ENCODE data around the gene KRT9.

Gene KRT9

GRCh38 chr17:41538565-41538991 lies 33.3 kb downstream of the KRT9 start:
- Histone ChIP-seq H3K27ac (ENCODE audit: low read depth, low read length) (no peak overlapping the region), H3K4me3 (ENCODE audit: low read depth in 1 of 2, low read length in 2 of 2) (no peak overlapping the region), H3K9ac (ENCODE audit: low read depth in 1 of 2, low read length in 2 of 2) (no peak overlapping the region), H3K4me1 (ENCODE audit: control insufficient read depth in 1 of 2, insufficient read depth in 2 of 2, low read length in 2 of 2) (peaks cover 25 to 28% of the 10 kb centered on the region in 2 donors), H3K9me3 (ENCODE audit: control insufficient read depth in 1 of 2, low read length in 2 of 2) (no peaks in the 10 kb centered on the region), H3K27me3 (ENCODE audit: control insufficient read depth in 1 of 2, insufficient read depth in 2 of 2, low read length in 2 of 2) (peaks cover 0 to 3% of the 10 kb centered on the region in 2 donors), H3K36me3 (ENCODE audit: control insufficient read depth in 1 of 2, insufficient read depth in 2 of 2, low read length in 2 of 2) (no peaks in the 10 kb centered on the region)

- no peak overlapping the region for H3K9ac ChIP-seq (ENCODE audit: low read depth in 1 of 2, low read length in 2 of 2)
- H3K4me3 ChIP-seq (ENCODE audit: low read depth in 1 of 2, low read length in 2 of 2), result no peak overlapping the region
- H3K27ac ChIP-seq (ENCODE audit: low read depth, low read length), result no peak overlapping the region
- no peaks in the 10 kb centered on the region for H3K36me3 ChIP-seq (ENCODE audit: control insufficient read depth in 1 of 2, insufficient read depth in 2 of 2, low read length in 2 of 2)
- H3K27me3 ChIP-seq (ENCODE audit: control insufficient read depth in 1 of 2, insufficient read depth in 2 of 2, low read length in 2 of 2), result peaks cover 0 to 3% of the 10 kb centered on the region in 2 donors
- H3K9me3 ChIP-seq (ENCODE audit: control insufficient read depth in 1 of 2, low read length in 2 of 2), result no peaks in the 10 kb centered on the region
- H3K4me1 ChIP-seq (ENCODE audit: control insufficient read depth in 1 of 2, insufficient read depth in 2 of 2, low read length in 2 of 2), result peaks cover 20 to 26% of the 10 kb centered on the region in 2 donors
Measured at GRCh38 chr17:41537990-41538389, 33.9 kb downstream of the KRT9 start.

GRCh38 chr17:41537614-41537954 lies 34.3 kb downstream of the KRT9 start:
- H3K9ac ChIP-seq (ENCODE audit: low read depth in 1 of 2, low read length in 2 of 2), result no peak overlapping the region
- H3K4me1 ChIP-seq (ENCODE audit: control insufficient read depth in 1 of 2, insufficient read depth in 2 of 2, low read length in 2 of 2), result peaks cover 16 to 24% of the 10 kb centered on the region in 2 donors
- H3K4me3 ChIP-seq (ENCODE audit: low read depth in 1 of 2, low read length in 2 of 2), result no peak overlapping the region
- H3K27me3 ChIP-seq (ENCODE audit: control insufficient read depth in 1 of 2, insufficient read depth in 2 of 2, low read length in 2 of 2), result peaks cover 0 to 3% of the 10 kb centered on the region in 2 donors
- no peak overlapping the region for H3K27ac ChIP-seq (ENCODE audit: low read depth, low read length)
- no peaks in the 10 kb centered on the region for H3K36me3 ChIP-seq (ENCODE audit: control insufficient read depth in 1 of 2, insufficient read depth in 2 of 2, low read length in 2 of 2)
- H3K9me3 ChIP-seq (ENCODE audit: control insufficient read depth in 1 of 2, low read length in 2 of 2), result no peaks in the 10 kb centered on the region

GRCh38 chr17:41536741-41537613 lies 34.9 kb downstream of the KRT9 start:
- Histone ChIP-seq H3K9ac (ENCODE audit: low read depth in 1 of 2, low read length in 2 of 2) (no peak overlapping the region), H3K27me3 (ENCODE audit: control insufficient read depth in 1 of 2, insufficient read depth in 2 of 2, low read length in 2 of 2) (peaks cover 0 to 3% of the 10 kb centered on the region in 2 donors)

GRCh38 chr17:41535764-41536481 lies 35.9 kb downstream of the KRT9 start:
- no peak overlapping the region for H3K27ac ChIP-seq (ENCODE audit: low read depth, low read length)
- H3K36me3 ChIP-seq (ENCODE audit: control insufficient read depth in 1 of 2, insufficient read depth in 2 of 2, low read length in 2 of 2), result no peaks in the 10 kb centered on the region
- H3K4me1 ChIP-seq (ENCODE audit: control insufficient read depth in 1 of 2, insufficient read depth in 2 of 2, low read length in 2 of 2), result peaks cover 9 to 17% of the 10 kb centered on the region in 2 donors
- H3K9ac ChIP-seq (ENCODE audit: low read depth in 1 of 2, low read length in 2 of 2), result no peak overlapping the region
- peaks cover 0 to 3% of the 10 kb centered on the region in 2 donors for H3K27me3 ChIP-seq (ENCODE audit: control insufficient read depth in 1 of 2, insufficient read depth in 2 of 2, low read length in 2 of 2)
- H3K4me3 ChIP-seq (ENCODE audit: low read depth in 1 of 2, low read length in 2 of 2), result no peak overlapping the region
- H3K9me3 ChIP-seq (ENCODE audit: control insufficient read depth in 1 of 2, low read length in 2 of 2), result no peaks in the 10 kb centered on the region

More at GRCh38 chr17:41536741-41537613, 34.9 kb downstream of the KRT9 start:
- H3K27ac ChIP-seq (ENCODE audit: low read depth, low read length), result no peak overlapping the region
- H3K4me1 ChIP-seq (ENCODE audit: control insufficient read depth in 1 of 2, insufficient read depth in 2 of 2, low read length in 2 of 2), result peaks cover 16 to 23% of the 10 kb centered on the region in 2 donors
- no peaks in the 10 kb centered on the region for H3K36me3 ChIP-seq (ENCODE audit: control insufficient read depth in 1 of 2, insufficient read depth in 2 of 2, low read length in 2 of 2)
- no peak overlapping the region for H3K4me3 ChIP-seq (ENCODE audit: low read depth in 1 of 2, low read length in 2 of 2)
- H3K9me3 ChIP-seq (ENCODE audit: control insufficient read depth in 1 of 2, low read length in 2 of 2), result no peaks in the 10 kb centered on the region

- H3K4me1 ChIP-seq (ENCODE audit: control insufficient read depth in 1 of 2, insufficient read depth in 2 of 2, low read length in 2 of 2), result peaks cover 17 to 18% of the 10 kb centered on the region in 2 donors
- no peaks in the 10 kb centered on the region for H3K9me3 ChIP-seq (ENCODE audit: control insufficient read depth in 1 of 2, low read length in 2 of 2)
- H3K4me3 ChIP-seq (ENCODE audit: low read depth in 1 of 2, low read length in 2 of 2), result no peak overlapping the region
- H3K36me3 ChIP-seq (ENCODE audit: control insufficient read depth in 1 of 2, insufficient read depth in 2 of 2, low read length in 2 of 2), result no peaks in the 10 kb centered on the region
- peaks cover 0 to 3% of the 10 kb centered on the region in 2 donors for H3K27me3 ChIP-seq (ENCODE audit: control insufficient read depth in 1 of 2, insufficient read depth in 2 of 2, low read length in 2 of 2)
- H3K27ac ChIP-seq (ENCODE audit: low read depth, low read length), result no peak overlapping the region
- no peak overlapping the region for H3K9ac ChIP-seq (ENCODE audit: low read depth in 1 of 2, low read length in 2 of 2)
Measured at GRCh38 chr17:41534899-41535546, 36.8 kb downstream of the KRT9 start.

- H3K4me1 ChIP-seq (ENCODE audit: control insufficient read depth in 1 of 2, insufficient read depth in 2 of 2, low read length in 2 of 2), result peaks cover 30% of the 10 kb centered on the region in 2 donors
- H3K27me3 ChIP-seq (ENCODE audit: control insufficient read depth in 1 of 2, insufficient read depth in 2 of 2, low read length in 2 of 2), result peaks cover 3 to 10% of the 10 kb centered on the region in 2 donors
- H3K27ac ChIP-seq (ENCODE audit: low read depth, low read length), result no peak overlapping the region
- H3K9ac ChIP-seq (ENCODE audit: low read depth in 1 of 2, low read length in 2 of 2), result no peak overlapping the region
- H3K9me3 ChIP-seq (ENCODE audit: control insufficient read depth in 1 of 2, low read length in 2 of 2), result no peaks in the 10 kb centered on the region
- no peak overlapping the region for H3K4me3 ChIP-seq (ENCODE audit: low read depth in 1 of 2, low read length in 2 of 2)
- H3K36me3 ChIP-seq (ENCODE audit: control insufficient read depth in 1 of 2, insufficient read depth in 2 of 2, low read length in 2 of 2), result no peaks in the 10 kb centered on the region
Measured at GRCh38 chr17:41533613-41534012, 38.2 kb downstream of the KRT9 start.

GRCh38 chr17:41532947-41533570 lies 38.8 kb downstream of the KRT9 start:
- Histone ChIP-seq H3K4me3 (ENCODE audit: low read depth in 1 of 2, low read length in 2 of 2) (no peak overlapping the region), H3K27ac (ENCODE audit: low read depth, low read length) (no peak overlapping the region), H3K9ac (ENCODE audit: low read depth in 1 of 2, low read length in 2 of 2) (no peak overlapping the region), H3K4me1 (ENCODE audit: control insufficient read depth in 1 of 2, insufficient read depth in 2 of 2, low read length in 2 of 2) (peaks cover 30% of the 10 kb centered on the region in 2 donors), H3K36me3 (ENCODE audit: control insufficient read depth in 1 of 2, insufficient read depth in 2 of 2, low read length in 2 of 2) (no peaks in the 10 kb centered on the region), H3K27me3 (ENCODE audit: control insufficient read depth in 1 of 2, insufficient read depth in 2 of 2, low read length in 2 of 2) (peaks cover 3 to 15% of the 10 kb centered on the region in 2 donors), H3K9me3 (ENCODE audit: control insufficient read depth in 1 of 2, low read length in 2 of 2) (no peaks in the 10 kb centered on the region)

GRCh38 chr17:41531993-41532392 lies 39.9 kb downstream of the KRT9 start:
- Histone ChIP-seq H3K27me3 (ENCODE audit: control insufficient read depth in 1 of 2, insufficient read depth in 2 of 2, low read length in 2 of 2) (peaks cover 3 to 19% of the 10 kb centered on the region in 2 donors), H3K9ac (ENCODE audit: low read depth in 1 of 2, low read length in 2 of 2) (no peak overlapping the region), H3K36me3 (ENCODE audit: control insufficient read depth in 1 of 2, insufficient read depth in 2 of 2, low read length in 2 of 2) (no peaks in the 10 kb centered on the region), H3K4me3 (ENCODE audit: low read depth in 1 of 2, low read length in 2 of 2) (no peak overlapping the region), H3K4me1 (ENCODE audit: control insufficient read depth in 1 of 2, insufficient read depth in 2 of 2, low read length in 2 of 2) (peaks cover 30% of the 10 kb centered on the region in 2 donors), H3K9me3 (ENCODE audit: control insufficient read depth in 1 of 2, low read length in 2 of 2) (no peaks in the 10 kb centered on the region), H3K27ac (ENCODE audit: low read depth, low read length) (no peak overlapping the region)
